SU-DHL-6 (cell line): ENCODE results near the gene TTYH1.
A peak's percentile ranks its signal among the peaks of the same experiment; 100 is the strongest.
"Not testable (repeated sequence)": the region's sequence is repeated elsewhere in the genome, so short reads cannot be mapped to it uniquely, and the experiment has no call there.

Experiments used
- H2AFZ ChIP-seq: fragments of 200-600 bp; sonication (generic); 2 replicates; pipeline ENCODE4 v1.6.1; 2014; ENCODE audit warnings: low read depth, mild to moderate bottlenecking, moderate library complexity, mixed read lengths, antibody characterized with exemption, low read length; ENCODE audit not compliant: severe bottlenecking
- H3F3A ChIP-seq: fragments of 200-600 bp; shearing (Covaris generic); 2 replicates; pipeline ENCODE4 v1.6.0; 2016; ENCODE audit warnings: antibody characterized with exemption, mild to moderate bottlenecking; ENCODE audit not compliant: insufficient read depth
- H3K27ac ChIP-seq: fragments of 200-600 bp; sonication (generic); 2 replicates; pipeline ENCODE4 v1.5.1; 2016; ENCODE audit warnings: low read depth, mild to moderate bottlenecking, low read length, moderate library complexity, mixed read lengths
- H3K27me3 ChIP-seq: fragments of 200-600 bp; sonication (generic), shearing (Covaris generic); 2 replicates; pipeline ENCODE4 v1.6.0; 2014; ENCODE audit warnings: mild to moderate bottlenecking, low read length
- H3K36me3 ChIP-seq: fragments of 200-600 bp; sonication (generic); 2 replicates; pipeline ENCODE4 v1.6.1; 2014; ENCODE audit warnings: mild to moderate bottlenecking, low read length, mixed read lengths
- H3K4me2 ChIP-seq: fragments of 300-600, 200-600 bp; shearing (Covaris generic), sonication (generic); 2 replicates; pipeline ENCODE4 v1.6.0; 2014; ENCODE audit warnings: low read length, low read depth, mild to moderate bottlenecking; ENCODE audit not compliant: poor library complexity, severe bottlenecking
- H3K4me3 ChIP-seq: fragments of 200-600 bp; sonication (generic); 2 replicates; pipeline ENCODE4 v1.5.1; 2014; ENCODE audit warnings: antibody characterized with exemption, low read length, mild to moderate bottlenecking, mixed read lengths; ENCODE audit not compliant: insufficient read depth, poor library complexity, severe bottlenecking
- H3K79me2 ChIP-seq: fragments of 200-600 bp; sonication (generic); 2 replicates; pipeline ENCODE4 v1.6.1; 2014; ENCODE audit warnings: mild to moderate bottlenecking, low read length, moderate library complexity; ENCODE audit not compliant: insufficient read depth
- H3K9ac ChIP-seq: fragments of 200-600 bp; sonication (generic); 2 replicates; pipeline ENCODE4 v1.7.0; 2014; ENCODE audit warnings: mild to moderate bottlenecking, low read length
- H3K9me2 ChIP-seq: fragments of 200-600 bp; sonication (generic); replicated peaks from 2 replicates; pipeline ENCODE4 v1.6.1; 2014; ENCODE audit warnings: low read length; ENCODE audit not compliant: insufficient read depth
- H3K9me3 ChIP-seq: fragments of 200-600 bp; sonication (generic); 2 replicates; pipeline ENCODE4 v1.6.1; 2014; ENCODE audit warnings: low read length, mixed read lengths; ENCODE audit not compliant: insufficient read depth
- H4K20me1 ChIP-seq: fragments of 200-600 bp; sonication (generic); 2 replicates; pipeline ENCODE4 v1.6.1; 2014; ENCODE audit warnings: low read depth, mild to moderate bottlenecking, antibody characterized with exemption, low read length, moderate library complexity, mixed read lengths
- CTCF ChIP-seq: fragments of 200-600 bp; sonication (generic); IDR thresholded peaks from one replicate; pipeline ENCODE4 v1.5.1; 2017; ENCODE audit warnings: antibody characterized with exemption, mild to moderate bottlenecking, low read length, moderate library complexity; ENCODE audit not compliant: insufficient read depth, poor library complexity, severe bottlenecking
- EZH2phosphoT487 ChIP-seq: fragments of 200-600 bp; sonication (generic), shearing (Covaris generic); conservative IDR thresholded peaks from 2 replicates; pipeline ENCODE4 v1.6.1; 2018; ENCODE audit warnings: mild to moderate bottlenecking, antibody characterized with exemption, low read length, moderate library complexity, mixed read lengths

Gene TTYH1

GRCh38 chr19:54371453-54371852 lies 43.8 kb upstream of the TTYH1 start:
- H3K36me3 ChIP-seq, H2AFZ ChIP-seq, H3K4me2 ChIP-seq, H3K27ac ChIP-seq, H3K9me3 ChIP-seq, H3K79me2 ChIP-seq, H3F3A ChIP-seq, H3K4me3 ChIP-seq, H3K9me2 ChIP-seq, H4K20me1 ChIP-seq, H3K9ac ChIP-seq, H3K27me3 ChIP-seq: not testable (repeated sequence)

- Histone ChIP-seq H3K27me3 (no peaks in the 10 kb centered on the region), H3K36me3 (no peaks in the 10 kb centered on the region), H3K9me2 (no peaks in the 10 kb centered on the region), H3K9ac (no peak overlapping the region), H4K20me1 (no peaks in the 10 kb centered on the region), H3K4me2 (no peak overlapping the region), H3K9me3 (no peaks in the 10 kb centered on the region), H3K79me2 (no peaks in the 10 kb centered on the region), H3K27ac (no peak overlapping the region), H2AFZ (no peak overlapping the region), H3F3A (peaks cover 6% of the 10 kb centered on the region; the same call in 1 of the 2 replicates), H3K4me3 (no peak overlapping the region)
- TF ChIP-seq CTCF, result no peak
- no peak for TF ChIP-seq EZH2phosphoT487
Observed at GRCh38 chr19:54373781-54374631, 41.3 kb upstream of the TTYH1 start.

- H4K20me1 ChIP-seq, H3K27me3 ChIP-seq, H3K9me3 ChIP-seq, H3K4me3 ChIP-seq, H3K9me2 ChIP-seq, H3K36me3 ChIP-seq, H3K79me2 ChIP-seq, H3K27ac ChIP-seq, H2AFZ ChIP-seq, H3K4me2 ChIP-seq, H3K9ac ChIP-seq, H3F3A ChIP-seq: not testable (repeated sequence)
Observed at GRCh38 chr19:54375181-54375938, 39.9 kb upstream of the TTYH1 start.

GRCh38 chr19:54376610-54377285 lies 38.5 kb upstream of the TTYH1 start:
- Histone ChIP-seq H3K36me3 (no peaks in the 10 kb centered on the region), H3K27ac (peak overlapping the region; percentile 20; the same call in 1 of the 2 replicates), H3K27me3 (no peaks in the 10 kb centered on the region), H3K4me3 (no peak overlapping the region), H3K9me3 (no peaks in the 10 kb centered on the region), H3K9ac (no peak overlapping the region), H3K4me2 (no peak overlapping the region), H3F3A (peaks cover 6% of the 10 kb centered on the region; the same call in 1 of the 2 replicates), H3K79me2 (no peaks in the 10 kb centered on the region), H3K9me2 (no peaks in the 10 kb centered on the region), H4K20me1 (no peaks in the 10 kb centered on the region), H2AFZ (no peak overlapping the region)
- TF ChIP-seq EZH2phosphoT487 (no peak), CTCF (no peak)
